HG03457 (cell line): ENCODE measurements around the gene CYB5RL.
A peak's percentile ranks its signal among the peaks of the same experiment; 100 is the strongest.
"Not testable (repeated sequence)": the region's sequence is repeated elsewhere in the genome, so short reads cannot be mapped to it uniquely, and the experiment has no call there.

Experiments
- ATAC-seq: cut with Tn5 transposase; IDR thresholded peaks from one replicate; pipeline ENCODE4 v1.9.1; 2021; ENCODE audit warnings: moderate number of reproducible peaks; ENCODE audit not compliant: unreplicated experiment

The CYB5RL gene, protein sequence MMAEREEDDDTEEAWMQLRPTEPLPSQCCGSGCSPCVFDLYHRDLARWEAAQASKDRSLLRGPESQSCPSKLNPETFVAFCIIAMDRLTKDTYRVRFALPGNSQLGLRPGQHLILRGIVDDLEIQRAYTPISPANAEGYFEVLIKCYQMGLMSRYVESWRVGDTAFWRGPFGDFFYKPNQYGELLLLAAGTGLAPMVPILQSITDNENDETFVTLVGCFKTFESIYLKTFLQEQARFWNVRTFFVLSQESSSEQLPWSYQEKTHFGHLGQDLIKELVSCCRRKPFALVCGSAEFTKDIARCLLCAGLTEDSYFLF

DNA sequence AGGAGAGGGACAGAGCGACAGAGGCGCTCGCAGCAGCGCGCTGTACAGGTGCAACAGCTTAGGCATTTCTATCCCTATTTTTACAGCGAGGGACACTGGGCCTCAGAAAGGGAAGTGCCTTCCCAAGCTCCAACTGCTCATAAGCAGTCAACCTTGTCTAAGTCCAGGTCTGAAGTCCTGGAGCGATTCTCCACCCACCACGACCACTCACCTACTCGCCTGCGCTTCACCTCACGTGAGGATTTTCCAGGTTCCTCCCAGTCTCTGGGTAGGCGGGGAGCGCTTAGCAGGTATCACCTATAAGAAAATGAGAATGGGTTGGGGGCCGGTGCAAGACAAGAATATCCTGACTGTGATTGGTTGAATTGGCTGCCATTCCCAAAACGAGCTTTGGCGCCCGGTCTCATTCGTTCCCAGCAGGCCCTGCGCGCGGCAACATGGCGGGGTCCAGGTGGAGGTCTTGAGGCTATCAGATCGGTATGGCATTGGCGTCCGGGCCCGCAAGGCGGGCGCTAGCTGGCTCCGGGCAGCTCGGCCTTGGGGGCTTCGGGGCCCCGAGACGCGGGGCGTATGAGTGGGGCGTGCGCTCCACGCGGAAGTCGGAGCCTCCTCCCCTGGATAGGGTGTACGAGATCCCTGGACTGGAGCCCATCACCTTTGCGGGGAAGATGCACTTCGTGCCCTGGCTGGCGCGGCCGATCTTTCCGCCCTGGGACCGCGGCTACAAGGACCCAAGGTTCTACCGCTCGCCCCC, at the start of gene CYB5RL, which contains the start of gene MRPL37:
TSS of gene CYB5RL (minus strand) at position 266 of the 754 bp plus-strand sequence. CDS start 4,414 bp downstream, outside the sequence.
TSS of gene MRPL37 (plus strand) at position 403 of the 754 bp plus-strand sequence. CDS start at position 480, 77 bp downstream.
- peak; percentile 88 for ATAC-seq

DNA sequence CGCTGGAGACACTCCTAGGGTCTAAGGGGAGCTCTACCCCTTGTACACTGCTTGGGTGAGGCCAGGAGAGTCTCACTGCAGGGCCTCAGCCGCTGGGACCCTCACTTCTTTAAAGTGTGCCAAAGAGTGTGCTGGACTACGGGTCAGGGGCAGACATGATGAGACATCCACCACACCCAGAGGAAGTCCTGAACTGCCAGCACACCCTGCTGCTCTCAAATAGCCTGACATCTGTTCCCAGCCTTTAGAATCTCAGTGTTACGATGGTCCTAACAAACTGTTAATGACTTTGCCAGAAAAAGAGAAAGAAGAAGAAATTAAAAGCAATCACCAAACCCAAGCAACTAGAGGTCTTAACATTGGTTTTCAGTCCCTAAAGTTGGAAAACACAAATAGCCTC, 49.1 kb upstream of the CYB5RL start:
- ATAC-seq: no peak

DNA sequence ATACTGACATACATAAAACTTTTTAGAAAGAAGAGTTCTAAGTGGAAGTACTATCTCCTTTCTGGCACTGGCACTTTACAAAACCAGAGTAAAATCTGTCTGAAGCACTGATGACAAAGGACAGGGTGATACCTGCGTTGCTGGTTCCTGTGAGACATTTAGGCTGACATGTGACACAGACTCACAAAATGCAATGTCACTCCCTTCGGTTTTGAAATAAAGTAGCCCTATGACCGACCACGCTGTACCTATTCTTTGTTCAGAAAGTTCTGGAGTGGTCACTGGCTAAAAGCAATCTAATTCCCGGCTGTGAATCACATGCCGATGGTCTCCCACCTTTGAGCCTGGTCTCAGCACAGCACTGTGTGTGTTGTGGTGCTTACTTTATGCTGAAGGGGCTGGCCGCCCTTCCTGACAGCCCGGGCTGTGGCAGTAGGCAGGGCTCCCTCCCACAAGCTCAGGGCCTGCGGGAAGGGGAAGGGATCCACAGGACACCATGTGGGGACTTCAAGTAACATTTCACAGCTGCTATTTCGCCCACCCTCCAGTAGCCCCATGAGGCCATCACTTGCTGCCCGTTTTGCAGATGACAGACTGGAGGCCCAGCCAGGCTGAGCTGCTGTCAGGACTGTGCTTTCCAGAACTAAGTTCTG, 48.2 kb upstream of the CYB5RL start:
- no peak for ATAC-seq

DNA sequence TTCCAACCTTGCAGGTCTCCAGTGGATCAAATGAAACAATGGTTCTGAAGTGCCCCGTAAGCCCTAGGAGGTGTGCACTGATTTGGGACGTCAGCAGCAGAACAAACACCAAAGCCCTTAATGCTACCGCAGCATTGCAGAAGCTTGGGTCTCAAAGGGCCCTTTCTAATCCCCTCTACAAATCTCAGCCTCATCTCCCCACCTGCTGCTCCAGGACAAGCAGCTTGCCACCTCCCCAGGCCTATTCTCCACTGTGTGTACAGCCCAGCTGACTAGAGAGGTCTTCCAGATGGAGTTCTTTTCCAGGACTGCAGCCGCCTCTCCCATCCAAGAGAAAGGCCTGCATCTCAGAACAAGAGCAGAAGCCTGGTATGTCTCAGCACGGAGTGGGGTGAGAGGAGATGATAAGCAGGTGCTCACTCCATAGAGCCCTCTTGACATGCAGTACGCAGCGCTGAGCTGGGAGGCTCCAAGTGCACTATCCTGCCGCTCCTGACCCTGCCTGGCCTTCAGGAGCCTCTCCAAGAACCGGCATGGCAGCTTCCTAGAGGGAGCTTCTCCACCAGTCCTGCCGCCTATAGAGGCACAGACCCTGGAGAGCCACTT, 46.4 kb upstream of the CYB5RL start:
- ATAC-seq: no peak

DNA sequence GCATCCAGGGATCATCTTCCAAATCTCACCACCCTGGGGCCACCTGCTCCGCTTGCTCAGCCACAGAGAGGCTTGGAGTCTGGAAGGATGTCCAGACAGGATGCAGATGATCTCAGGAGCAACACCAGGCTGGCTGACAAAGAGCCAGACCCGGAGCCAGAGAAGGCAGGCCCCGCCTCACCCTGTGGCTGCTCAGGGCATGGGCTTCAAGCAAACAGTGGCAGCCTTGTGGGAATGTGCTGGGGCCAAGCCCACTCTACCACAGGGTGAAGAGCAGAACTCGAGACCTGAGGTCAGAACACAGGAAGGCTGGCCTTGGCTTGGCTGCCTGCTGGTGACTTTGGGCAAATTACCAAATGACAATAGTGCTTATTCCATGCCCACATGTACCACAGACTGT, 45.7 kb upstream of the CYB5RL start:
- ATAC-seq: no peak

DNA sequence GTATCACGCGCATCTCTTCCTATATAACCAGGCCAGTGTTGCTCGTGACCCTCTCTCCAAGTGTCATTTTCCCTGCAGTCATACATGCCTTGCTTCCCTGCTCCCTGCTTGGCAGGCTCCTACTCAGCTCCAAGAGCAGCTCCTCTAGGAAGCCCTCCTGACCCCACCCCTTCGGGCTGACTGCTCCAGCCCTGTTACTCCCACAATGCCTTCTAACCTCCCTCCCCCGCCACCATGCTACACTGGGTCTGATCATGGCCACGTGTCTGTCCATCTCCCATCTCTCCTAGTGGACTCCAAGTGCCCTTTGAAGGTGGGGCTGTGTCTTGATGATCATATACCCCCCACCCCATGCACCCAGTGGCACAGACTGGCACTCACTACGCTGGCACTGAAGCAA, 44.8 kb upstream of the CYB5RL start:
- no peak for ATAC-seq

DNA sequence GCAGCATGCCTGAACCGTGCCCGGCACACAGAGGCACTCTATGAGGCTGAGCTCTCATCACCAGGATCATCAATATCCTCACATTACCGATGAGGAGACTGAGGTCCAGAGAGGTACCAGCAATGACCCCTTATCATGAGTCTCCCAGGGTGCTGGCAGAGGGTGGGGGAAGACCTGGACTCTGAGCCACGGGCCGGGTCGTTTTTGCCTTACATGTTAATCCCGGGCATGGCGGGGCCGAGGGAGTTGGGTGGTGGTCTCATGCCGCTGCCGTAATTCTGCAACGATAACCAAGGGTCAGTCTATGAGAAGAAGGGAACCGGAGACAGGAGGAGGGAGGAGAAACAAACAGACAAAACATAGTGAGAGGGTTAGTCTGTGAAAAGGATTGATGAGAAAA, 43.2 kb upstream of the CYB5RL start:
- ATAC-seq: no peak

DNA sequence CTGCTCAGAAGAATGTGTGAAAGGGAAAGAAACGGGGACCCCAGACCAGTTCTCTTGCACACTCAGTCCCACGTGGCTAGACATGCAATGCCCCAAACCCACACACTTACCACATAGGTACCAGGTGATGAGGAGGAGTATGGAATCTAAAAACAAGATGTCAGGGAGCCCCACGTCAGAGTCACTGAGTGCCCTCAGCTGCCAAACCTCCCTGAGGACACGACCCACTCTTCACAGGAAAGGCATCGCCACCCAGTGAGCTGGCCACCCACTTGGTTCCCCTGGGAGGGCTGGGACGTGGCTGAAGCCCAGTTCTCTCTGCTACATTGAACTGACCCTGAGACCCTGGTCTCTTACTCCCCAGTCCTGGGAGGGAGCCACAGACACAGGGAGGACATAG, 41.5 kb upstream of the CYB5RL start:
- no peak for ATAC-seq

DNA sequence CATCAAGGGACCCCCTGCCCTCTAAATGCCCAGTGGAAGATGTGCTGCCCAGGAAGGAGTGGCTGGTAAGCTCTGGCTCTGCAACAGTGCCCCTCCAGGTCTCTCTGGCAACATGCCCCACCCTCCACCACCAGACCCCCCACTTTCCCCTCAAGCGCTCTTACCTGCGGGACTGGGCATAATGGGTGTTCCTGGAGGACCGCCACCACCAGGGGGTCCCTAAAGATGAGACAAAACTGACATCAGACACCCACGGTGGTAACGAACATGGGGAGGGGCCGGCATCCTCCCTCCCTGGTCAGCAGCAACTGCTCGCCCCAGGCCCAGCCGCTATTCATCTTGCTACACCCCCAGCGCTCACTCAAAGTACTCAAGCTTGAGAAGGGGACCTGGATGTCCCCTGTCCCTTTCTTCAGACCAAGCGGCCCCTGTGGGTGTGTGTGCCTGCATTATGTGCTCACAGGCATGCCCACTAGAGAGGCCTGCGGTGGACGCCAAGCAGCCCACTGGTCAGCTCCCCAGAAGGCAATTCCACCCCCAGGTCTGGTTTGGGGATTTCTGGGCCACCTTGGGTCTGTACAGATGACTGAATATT, 41.0 kb upstream of the CYB5RL start:
- ATAC-seq: no peak

DNA sequence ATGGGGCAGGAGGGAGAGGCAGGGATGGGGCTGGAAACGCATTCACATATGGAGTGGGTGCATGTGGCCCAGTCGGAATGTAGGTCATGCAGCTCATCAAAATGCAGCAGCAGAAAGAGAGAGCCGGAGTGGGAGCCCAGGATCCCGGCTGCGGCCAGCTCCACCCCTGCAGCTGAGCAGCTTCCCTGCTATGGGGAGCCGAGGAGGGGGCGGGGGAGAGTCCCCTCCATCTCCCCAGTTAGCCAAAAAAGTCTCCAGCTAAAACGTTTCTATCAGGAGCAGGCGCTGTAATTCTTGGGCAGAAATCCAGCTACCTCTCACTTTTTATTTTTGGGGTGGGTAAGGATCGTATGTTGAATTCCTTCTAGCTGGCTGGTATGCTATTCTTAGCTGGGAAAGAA, 39.8 kb upstream of the CYB5RL start:
- ATAC-seq: no peak

DNA sequence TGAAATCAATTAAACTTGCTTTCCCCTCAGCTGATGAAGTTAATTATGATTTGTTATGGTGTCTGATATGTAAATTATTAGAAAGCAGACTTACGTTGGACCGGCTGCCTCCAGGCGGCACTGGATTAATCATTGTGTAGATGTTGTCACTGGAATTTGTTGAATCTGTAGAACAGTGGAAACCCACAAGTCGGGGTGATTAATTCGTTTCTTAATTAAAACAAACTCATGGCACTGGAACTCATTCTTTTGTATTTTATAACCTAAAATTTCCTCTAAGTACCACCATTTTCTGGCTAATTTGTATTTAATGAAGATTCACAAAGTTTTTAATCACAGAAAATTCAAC, 39.2 kb upstream of the CYB5RL start:
- ATAC-seq: no peak

DNA sequence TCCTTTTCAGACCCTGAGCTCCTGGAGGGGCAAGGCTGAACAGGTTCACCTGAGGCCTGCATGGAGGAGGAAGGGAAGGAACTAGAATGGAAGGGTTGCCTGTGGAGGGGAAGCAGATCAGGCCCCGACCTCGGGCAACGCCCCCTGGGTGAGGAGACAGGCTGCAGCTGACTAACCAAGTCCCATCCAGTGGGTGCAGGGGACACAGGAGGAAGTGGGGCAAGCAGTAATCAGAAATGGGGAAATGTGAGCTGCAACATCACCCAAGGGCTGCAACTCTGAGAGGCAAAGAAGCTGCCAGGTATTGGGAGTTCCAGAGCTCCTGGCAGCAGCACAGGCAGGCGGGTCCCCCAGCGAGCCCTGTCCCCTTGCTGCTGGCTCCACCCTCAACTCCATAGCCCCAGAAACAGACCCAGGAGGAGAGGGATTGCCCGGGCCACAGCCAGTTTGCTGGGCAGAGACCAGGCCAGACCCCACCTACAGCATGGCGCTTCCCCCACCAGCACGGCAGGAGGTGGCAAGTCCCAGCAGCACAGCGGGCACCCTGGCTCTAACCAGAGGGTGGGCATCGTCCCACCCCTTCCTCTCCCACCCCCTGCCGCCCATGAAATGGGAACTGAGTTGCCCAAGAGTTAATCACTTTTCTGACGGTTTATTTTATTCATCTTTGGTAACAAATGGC, 38.7 kb upstream of the CYB5RL start:
- no peak for ATAC-seq

DNA sequence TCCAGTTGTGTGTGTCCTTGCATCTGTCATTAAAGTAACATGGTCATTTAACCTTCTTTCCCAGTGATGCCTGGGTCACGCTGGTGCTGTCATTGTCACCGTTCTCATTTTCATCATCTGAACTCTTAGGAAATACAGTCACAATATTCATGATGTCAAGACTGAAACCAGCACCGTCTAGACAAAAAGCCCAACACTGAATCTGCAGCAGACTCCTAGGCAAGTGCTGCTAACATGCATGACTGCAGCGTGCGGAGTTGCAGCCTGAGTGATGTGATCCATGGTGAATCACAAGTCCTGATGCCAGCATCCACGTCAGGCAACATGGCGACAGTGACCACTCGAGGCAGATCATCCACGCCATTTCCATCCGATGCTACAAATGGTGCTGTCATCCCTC, 37.8 kb upstream of the CYB5RL start:
- ATAC-seq: no peak

DNA sequence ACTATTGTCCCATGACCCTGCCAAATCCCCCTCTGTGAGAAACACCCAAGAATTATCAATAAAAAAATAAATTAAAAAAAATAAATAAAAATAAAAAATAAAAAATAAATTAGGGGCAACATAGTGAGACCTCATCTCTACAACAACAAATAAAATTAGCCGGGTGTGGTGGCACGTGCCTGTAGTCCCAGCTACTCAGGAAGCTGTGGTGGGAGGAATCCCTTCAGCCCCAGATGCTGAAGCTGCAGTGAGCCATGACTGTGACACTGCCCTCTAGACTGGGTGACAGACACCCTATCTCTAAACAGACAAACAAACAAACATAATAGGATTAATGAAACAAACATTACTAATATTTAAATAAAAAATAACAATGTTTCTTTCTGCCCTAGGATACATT, 34.5 kb upstream of the CYB5RL start:
- ATAC-seq: no peak

DNA sequence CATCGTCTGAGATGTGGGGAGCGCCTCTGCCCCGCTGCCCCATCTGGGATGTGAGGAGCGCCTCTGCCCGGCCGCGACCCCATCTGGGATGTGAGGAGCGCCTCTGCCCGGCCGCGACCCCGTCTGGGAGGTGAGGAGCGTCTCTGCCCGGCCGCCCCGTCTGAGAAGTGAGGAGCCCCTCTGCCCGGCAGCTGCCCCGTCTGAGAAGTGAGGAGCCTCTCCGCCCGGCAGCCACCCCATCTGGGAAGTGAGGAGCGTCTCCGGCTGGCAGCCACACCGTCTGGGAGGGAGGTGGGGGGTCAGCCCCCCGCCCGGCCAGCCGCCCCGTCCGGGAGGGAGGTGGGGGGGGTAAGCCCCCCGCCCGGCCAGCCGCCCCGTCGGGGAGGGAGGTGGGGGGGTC, 33.4 kb upstream of the CYB5RL start:
- ATAC-seq: not testable (repeated sequence)

DNA sequence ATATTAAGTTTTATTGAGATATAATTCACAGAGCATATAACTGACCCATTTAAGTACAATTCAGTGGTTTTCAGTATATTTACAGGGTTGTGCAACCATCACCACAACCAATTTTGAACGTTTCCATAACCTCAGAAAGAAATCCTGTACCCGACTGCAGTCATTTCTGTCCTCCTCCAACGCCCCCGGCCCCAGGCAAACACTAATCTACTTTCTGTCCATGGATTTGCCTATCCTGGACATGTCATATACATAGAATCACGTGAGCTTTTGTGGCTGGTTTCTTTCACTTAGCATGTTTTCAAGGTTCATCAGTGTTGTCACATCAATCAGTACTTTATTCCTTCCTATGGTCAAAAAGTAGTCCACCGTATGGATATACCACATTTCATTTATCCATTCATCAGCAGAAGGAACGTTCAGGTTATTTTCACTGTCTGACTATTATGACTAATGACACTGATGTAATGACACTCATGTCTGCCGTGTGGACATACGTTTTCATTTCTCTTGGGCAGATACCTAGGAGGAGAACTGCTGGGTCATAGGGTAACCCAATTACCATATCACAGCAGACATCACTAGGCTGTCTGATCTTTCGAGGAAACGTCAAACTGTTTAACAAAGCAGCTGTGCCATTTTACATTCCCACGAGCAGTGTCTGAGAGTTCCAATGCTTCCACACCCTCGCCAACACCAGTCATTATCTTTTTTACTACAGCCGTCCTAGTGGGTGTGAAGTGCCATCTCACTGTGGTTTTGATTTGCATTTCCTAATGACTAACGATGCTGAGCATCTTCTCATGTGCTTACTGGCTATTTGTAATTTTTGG, 30.9 kb upstream of the CYB5RL start:
- no peak for ATAC-seq

DNA sequence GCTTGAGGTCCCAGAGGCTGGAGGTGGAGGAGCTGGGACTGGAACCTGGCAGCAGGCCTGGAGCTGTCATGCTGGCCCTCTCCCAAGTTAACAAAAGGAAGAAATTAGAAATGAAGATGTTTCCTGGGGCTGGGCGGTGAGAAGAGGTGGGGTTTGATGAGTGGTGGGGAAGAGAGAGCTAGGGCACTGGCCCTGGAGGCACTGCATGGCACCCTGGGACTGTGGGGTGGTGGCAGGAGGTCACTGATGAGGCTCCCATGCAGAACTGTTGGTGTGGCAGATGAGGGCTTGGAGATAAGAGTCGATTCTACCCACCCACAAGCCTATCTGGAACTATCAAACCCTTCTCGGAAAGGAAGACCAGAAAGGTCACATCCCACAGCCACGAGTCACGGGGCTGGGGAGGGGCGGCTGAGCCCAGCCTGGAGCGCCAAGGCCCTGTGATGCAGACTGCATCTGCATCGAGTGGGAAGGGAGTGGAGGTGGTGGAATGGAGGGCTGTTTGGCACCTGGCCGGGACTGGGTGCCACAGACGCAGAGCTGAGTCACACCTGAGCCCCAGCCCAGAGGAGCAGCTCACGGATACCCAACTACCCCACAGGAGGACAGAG, 29.6 kb upstream of the CYB5RL start:
- no peak for ATAC-seq

DNA sequence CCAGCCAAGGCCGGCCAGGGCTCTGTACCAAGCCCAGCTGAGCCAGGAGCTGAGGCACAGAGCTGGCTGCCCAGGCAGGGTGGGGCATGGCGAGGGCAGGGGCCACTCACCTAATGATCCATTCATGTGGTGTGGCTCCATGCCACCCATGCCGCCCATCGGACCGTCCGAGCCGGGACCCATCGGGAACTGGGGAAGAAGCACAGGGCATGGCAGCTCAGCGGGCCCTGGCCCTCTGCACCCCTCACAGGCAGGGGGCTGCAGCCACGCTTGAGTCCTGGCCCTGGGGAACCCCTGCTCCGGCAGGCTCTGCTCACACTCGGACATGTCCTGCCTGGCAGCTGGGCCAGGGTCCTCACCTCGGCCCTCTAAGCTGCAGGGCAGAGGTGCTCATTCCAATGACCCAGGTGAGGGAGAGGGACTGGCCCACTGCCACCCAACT, 28.8 kb upstream of the CYB5RL start:
- ATAC-seq: no peak

DNA sequence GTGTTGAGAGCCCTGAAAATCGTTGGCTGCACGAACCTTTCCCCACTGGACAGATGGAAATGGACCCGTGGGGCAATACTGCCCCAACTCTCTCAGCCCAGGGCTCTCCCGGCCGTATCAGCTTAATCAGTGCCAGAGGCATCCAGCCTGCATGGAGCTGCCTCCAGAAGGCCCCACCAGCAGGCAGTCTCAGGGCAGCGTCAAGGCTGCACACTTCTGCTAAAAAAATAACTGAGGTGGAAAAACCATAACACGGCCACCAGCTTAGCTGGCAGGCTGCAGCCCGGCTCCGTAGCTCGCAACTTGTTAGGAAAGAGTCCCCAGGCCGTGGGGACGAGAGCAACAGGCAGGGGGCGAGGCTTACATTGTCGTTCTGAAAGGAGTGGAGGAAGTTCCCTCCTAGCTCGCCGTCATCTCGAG, 28.1 kb upstream of the CYB5RL start:
- ATAC-seq: no peak
